ENCODE data around the gene MED22.

DNA sequence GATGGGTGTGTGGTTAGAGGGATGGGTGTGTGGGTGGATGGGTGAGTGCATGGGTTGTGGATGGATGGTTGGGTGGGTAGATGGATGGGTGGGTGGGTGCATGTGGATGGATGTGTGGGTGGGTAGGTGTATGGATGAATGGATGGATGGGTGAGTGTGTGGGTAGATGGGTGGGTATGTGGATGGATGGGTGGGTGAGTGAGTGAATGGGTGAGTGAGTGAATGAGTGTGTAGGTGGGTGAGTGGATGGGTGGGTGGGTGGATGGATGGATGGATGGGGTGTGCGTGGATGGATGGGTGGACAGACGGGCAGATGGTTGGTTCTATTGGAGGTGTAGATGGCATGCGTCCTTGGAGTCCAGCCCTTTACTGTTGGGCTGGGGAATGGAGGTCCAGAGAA is 45.5 kb upstream of the MED22 start:
- TF ChIP-seq, protein P1, sequence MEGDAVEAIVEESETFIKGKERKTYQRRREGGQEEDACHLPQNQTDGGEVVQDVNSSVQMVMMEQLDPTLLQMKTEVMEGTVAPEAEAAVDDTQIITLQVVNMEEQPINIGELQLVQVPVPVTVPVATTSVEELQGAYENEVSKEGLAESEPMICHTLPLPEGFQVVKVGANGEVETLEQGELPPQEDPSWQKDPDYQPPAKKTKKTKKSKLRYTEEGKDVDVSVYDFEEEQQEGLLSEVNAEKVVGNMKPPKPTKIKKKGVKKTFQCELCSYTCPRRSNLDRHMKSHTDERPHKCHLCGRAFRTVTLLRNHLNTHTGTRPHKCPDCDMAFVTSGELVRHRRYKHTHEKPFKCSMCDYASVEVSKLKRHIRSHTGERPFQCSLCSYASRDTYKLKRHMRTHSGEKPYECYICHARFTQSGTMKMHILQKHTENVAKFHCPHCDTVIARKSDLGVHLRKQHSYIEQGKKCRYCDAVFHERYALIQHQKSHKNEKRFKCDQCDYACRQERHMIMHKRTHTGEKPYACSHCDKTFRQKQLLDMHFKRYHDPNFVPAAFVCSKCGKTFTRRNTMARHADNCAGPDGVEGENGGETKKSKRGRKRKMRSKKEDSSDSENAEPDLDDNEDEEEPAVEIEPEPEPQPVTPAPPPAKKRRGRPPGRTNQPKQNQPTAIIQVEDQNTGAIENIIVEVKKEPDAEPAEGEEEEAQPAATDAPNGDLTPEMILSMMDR (IDR thresholded peaks at IDR 0.05) = no peak
- TF ChIP-seq POLR2AphosphoS5 (IDR thresholded peaks at IDR 0.05; ENCODE audit: insufficient read depth in 1 of 2, low read depth in 1 of 2) = no peak
